HG03439 (cell line): Measurements from ENCODE around the gene BSDC1.
A peak's percentile ranks its signal among the peaks of the same experiment; 100 is the strongest.
"Not testable (repeated sequence)": the region's sequence is repeated elsewhere in the genome, so short reads cannot be mapped to it uniquely, and the experiment has no call there.

Experiments used
- ATAC-seq: cut with Tn5 transposase; IDR thresholded peaks from one replicate; pipeline ENCODE4 v1.9.1; 2021; ENCODE audit warnings: mild to moderate bottlenecking, moderate library complexity; ENCODE audit not compliant: unreplicated experiment

Gene BSDC1

GRCh38 chr1:32394141-32394889, at the start of gene BSDC1:
Gene BSDC1, minus strand, starts transcription at chr1:32394441. Its CDS starts 27 bp downstream, at chr1:32394414.
- peak; percentile 96 for ATAC-seq

- not testable (repeated sequence) for ATAC-seq
These were observed 47.2 kb upstream of the BSDC1 start for GRCh38 chr1:32441467-32441866.

GRCh38 chr1:32438777-32439176, 44.5 kb upstream of the BSDC1 start:
- not testable (repeated sequence) for ATAC-seq

GRCh38 chr1:32438136-32438535, 43.9 kb upstream of the BSDC1 start:
- no peak for ATAC-seq

- ATAC-seq = no peak
These were observed 37.6 kb upstream of the BSDC1 start for GRCh38 chr1:32431736-32432400.

- ATAC-seq = no peak
These were observed 33.2 kb upstream of the BSDC1 start for GRCh38 chr1:32427264-32427963.

- no peak for ATAC-seq
These were observed 32.4 kb upstream of the BSDC1 start for GRCh38 chr1:32426489-32427255.

GRCh38 chr1:32421775-32422174, 27.5 kb upstream of the BSDC1 start:
- ATAC-seq = no peak

- ATAC-seq = no peak
These were observed 20.1 kb upstream of the BSDC1 start for GRCh38 chr1:32414186-32414886.

- no peak for ATAC-seq
These were observed 19.4 kb upstream of the BSDC1 start for GRCh38 chr1:32413507-32414185.

- ATAC-seq = no peak
These were observed 17.0 kb upstream of the BSDC1 start for GRCh38 chr1:32411261-32411660.

GRCh38 chr1:32406629-32407111, 12.4 kb upstream of the BSDC1 start:
- no peak for ATAC-seq

GRCh38 chr1:32405672-32406467, 11.6 kb upstream of the BSDC1 start:
- no peak for ATAC-seq

- no peak for ATAC-seq
These were observed 10.7 kb upstream of the BSDC1 start for GRCh38 chr1:32404946-32405345.

GRCh38 chr1:32400876-32401631, 6.8 kb upstream of the BSDC1 start:
- no peak for ATAC-seq

GRCh38 chr1:32399843-32400242, 5.6 kb upstream of the BSDC1 start:
- no peak for ATAC-seq

- no peak for ATAC-seq
These were observed 4.2 kb upstream of the BSDC1 start for GRCh38 chr1:32398401-32398800.

- not testable (repeated sequence) for ATAC-seq
These were observed 2.3 kb upstream of the BSDC1 start for GRCh38 chr1:32396524-32396923.
